ENCODE measurements around the gene TBC1D25. TPM values are rescaled to one million over a fixed set of nuclear protein-coding genes. Genes with fewer than 3 reads are reported as not detected.

The TBC1D25 gene
- total RNA-seq, 4 donors from 2014 or later, result 9.9 to 15.9 (median 12.2) TPM

DNA sequence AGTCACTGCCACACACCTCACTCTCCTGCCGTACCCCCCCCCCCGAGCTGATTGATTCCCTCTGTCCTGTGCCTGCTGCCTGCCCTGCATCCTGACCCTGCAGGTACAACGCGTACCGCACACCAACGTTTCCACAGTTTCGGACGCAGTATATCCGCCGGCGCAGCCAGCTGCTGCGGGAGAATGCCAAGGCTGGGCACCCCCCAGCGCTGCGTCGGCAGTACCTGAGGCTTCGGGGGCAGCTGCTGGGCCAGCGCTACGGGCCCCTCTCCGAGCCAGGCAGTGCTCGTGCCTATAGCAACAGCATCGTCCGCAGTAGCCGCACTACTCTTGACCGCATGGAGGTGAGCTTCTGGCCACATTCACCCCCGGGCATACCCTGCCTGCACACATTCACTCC lies 59.1 kb downstream of the TBC1D25 start:
- no peak for TF ChIP-seq POLR2A (IDR thresholded peaks at IDR 0.05)
- TF ChIP-seq, protein P1, sequence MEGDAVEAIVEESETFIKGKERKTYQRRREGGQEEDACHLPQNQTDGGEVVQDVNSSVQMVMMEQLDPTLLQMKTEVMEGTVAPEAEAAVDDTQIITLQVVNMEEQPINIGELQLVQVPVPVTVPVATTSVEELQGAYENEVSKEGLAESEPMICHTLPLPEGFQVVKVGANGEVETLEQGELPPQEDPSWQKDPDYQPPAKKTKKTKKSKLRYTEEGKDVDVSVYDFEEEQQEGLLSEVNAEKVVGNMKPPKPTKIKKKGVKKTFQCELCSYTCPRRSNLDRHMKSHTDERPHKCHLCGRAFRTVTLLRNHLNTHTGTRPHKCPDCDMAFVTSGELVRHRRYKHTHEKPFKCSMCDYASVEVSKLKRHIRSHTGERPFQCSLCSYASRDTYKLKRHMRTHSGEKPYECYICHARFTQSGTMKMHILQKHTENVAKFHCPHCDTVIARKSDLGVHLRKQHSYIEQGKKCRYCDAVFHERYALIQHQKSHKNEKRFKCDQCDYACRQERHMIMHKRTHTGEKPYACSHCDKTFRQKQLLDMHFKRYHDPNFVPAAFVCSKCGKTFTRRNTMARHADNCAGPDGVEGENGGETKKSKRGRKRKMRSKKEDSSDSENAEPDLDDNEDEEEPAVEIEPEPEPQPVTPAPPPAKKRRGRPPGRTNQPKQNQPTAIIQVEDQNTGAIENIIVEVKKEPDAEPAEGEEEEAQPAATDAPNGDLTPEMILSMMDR (IDR thresholded peaks at IDR 0.05), result no peak
- no peak for TF ChIP-seq EP300 (IDR thresholded peaks at IDR 0.05)
- peak overlapping the region in 3 of 4 donors; percentile 57 to 67 (median 65) for H3K4me3 ChIP-seq
- peaks cover 0 to 19% (median 0%) of the 10 kb centered on the region in 4 donors for H3K4me1 ChIP-seq
- H3K27ac ChIP-seq, result peak overlapping the region; percentile 94 to 98 (median 96)
- no peaks in the 10 kb centered on the region for H3K27me3 ChIP-seq
- no peaks in the 10 kb centered on the region for H3K9me3 ChIP-seq
- no peak for DNase-seq (ENCODE audit: low spot score in 2 of 2)
- WGBS, 2 donors, result 87 to 100% methylated on average over 5 to 21 of the region's 25 CpGs
- H3K36me3 ChIP-seq, result peaks cover 0 to 47% (median 0%) of the 10 kb centered on the region in 3 donors

- TF ChIP-seq EP300 (IDR thresholded peaks at IDR 0.05) (no peak), POLR2A (IDR thresholded peaks at IDR 0.05) (no peak)
- TF ChIP-seq, protein P1 (IDR thresholded peaks at IDR 0.05), result no peak
- Histone ChIP-seq H3K9me3 (no peaks in the 10 kb centered on the region), H3K4me1 (peaks cover 0 to 19% (median 0%) of the 10 kb centered on the region in 4 donors), H3K36me3 (peaks cover 0 to 54% (median 0%) of the 10 kb centered on the region in 3 donors), H3K27me3 (no peaks in the 10 kb centered on the region), H3K27ac (no peak overlapping the region), H3K4me3 (no peak overlapping the region)
- 89 to 94% methylated on average over 16 of the region's 20 CpGs for WGBS, 2 donors
- DNase-seq (ENCODE audit: low spot score in 2 of 2), result no peak
Measured at GRCh38 chrX:48599341-48599740, 59.8 kb downstream of the TBC1D25 start.

DNA sequence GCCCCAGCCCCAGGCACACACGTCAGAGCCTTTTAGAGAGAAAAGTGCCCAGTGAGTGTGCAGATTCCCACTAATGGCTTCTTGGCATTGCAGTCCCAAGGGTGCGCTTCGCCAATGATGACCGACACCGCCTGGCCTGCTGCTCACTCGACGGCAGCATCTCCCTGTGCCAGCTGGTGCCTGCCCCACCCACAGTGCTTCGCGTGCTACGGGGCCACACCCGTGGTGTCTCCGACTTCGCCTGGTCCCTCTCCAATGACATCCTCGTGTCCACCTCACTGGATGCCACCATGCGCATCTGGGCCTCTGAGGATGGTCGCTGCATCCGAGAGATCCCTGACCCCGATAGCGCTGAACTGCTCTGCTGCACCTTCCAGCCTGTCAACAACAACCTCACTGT lies 60.7 kb downstream of the TBC1D25 start:
- Histone ChIP-seq H3K27ac (no peak overlapping the region), H3K27me3 (no peaks in the 10 kb centered on the region), H3K9me3 (no peaks in the 10 kb centered on the region), H3K36me3 (peaks cover 0 to 63% (median 0%) of the 10 kb centered on the region in 3 donors), H3K4me3 (no peak overlapping the region), H3K4me1 (peaks cover 0 to 19% (median 0%) of the 10 kb centered on the region in 4 donors)
- TF ChIP-seq, protein P1 (IDR thresholded peaks at IDR 0.05), result no peak
- no peak for TF ChIP-seq POLR2A (IDR thresholded peaks at IDR 0.05)
- 92 to 93% methylated on average over 18 to 19 of the region's 19 CpGs for WGBS, 2 donors
- DNase-seq (ENCODE audit: low spot score in 2 of 2), result no peak

DNA sequence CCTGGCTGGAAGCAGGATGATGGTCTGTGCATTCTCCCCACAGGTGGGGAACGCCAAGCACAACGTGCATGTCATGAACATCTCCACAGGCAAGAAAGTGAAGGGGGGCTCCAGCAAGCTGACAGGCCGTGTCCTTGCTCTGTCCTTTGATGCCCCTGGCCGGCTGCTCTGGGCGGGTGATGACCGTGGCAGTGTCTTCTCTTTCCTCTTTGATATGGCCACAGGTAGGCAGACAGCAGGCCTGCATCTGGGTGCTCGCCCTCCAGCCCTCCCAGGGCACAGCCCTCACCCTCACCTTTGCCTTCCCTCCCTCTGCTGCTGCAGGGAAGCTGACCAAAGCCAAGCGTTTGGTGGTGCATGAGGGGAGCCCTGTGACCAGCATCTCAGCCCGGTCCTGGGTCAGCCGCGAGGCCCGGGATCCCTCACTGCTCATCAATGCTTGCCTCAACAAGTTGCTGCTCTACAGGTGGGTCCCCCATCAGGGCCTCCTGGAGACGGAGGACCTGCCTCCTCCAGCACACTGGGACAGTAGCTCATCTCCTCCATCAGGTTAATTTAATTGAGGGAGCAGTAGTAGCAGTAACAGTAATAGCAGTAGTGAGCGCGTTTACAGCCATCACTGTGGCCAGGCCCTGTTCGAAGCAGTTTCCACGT lies 62.4 kb downstream of the TBC1D25 start:
- Histone ChIP-seq H3K4me1 (peaks cover 0 to 17% (median 0%) of the 10 kb centered on the region in 4 donors), H3K27me3 (no peaks in the 10 kb centered on the region), H3K36me3 (peaks cover 0 to 66% (median 0%) of the 10 kb centered on the region in 3 donors), H3K4me3 (no peak overlapping the region), H3K27ac (no peak overlapping the region), H3K9me3 (no peaks in the 10 kb centered on the region)
- TF ChIP-seq POLR2A (IDR thresholded peaks at IDR 0.05) (no peak), EP300 (IDR thresholded peaks at IDR 0.05) (no peak)
- TF ChIP-seq, protein P1 (IDR thresholded peaks at IDR 0.05), result no peak
- 68 to 77% methylated on average over 4 to 9 of the region's 17 CpGs for WGBS, 2 donors
- DNase-seq (ENCODE audit: low spot score in 2 of 2), result no peak

GRCh38 chrX:48604701-48605100 lies 65.2 kb downstream of the TBC1D25 start:
- 83 to 86% methylated on average over 9 to 11 of the region's 16 CpGs for WGBS, 2 donors
- no peaks in the 10 kb centered on the region for H3K4me1 ChIP-seq
- DNase-seq (ENCODE audit: low spot score in 2 of 2), result no peak
- no peaks in the 10 kb centered on the region for H3K9me3 ChIP-seq
- H3K36me3 ChIP-seq, result peaks cover 0 to 55% (median 0%) of the 10 kb centered on the region in 3 donors
- no peak for TF ChIP-seq POLR2A (IDR thresholded peaks at IDR 0.05)
- TF ChIP-seq, protein P1 (IDR thresholded peaks at IDR 0.05), result no peak
- TF ChIP-seq EP300 (IDR thresholded peaks at IDR 0.05), result no peak
- no peaks in the 10 kb centered on the region for H3K27me3 ChIP-seq
- no peak overlapping the region for H3K4me3 ChIP-seq
- H3K27ac ChIP-seq, result no peak overlapping the region
